Activated T-cell treated with anti-CD3 and anti-CD28 coated beads, Interleukin-2, amount 50 U/mL, for 4 hours (primary cell): ENCODE data around the gene COL6A2. TPM values are rescaled to one million over a fixed set of nuclear protein-coding genes. Genes with fewer than 3 reads are reported as not detected.

Experiments used
- ATAC-seq, 2 donors: fragments of 200-7000 bp; cut with Tn5 transposase; one replicate each; pipeline ENCODE4 v1.10.0; 2021
- DNase-seq: peaks from one replicate; pipeline ENCODE4 v3.0.0-alpha.2; 2020
- H3K27me3 Mint-ChIP-seq: one replicate; pipeline ENCODE4 v1.8.0; 2021; ENCODE audit warnings: low read depth, mixed read lengths
- H3K36me3 Mint-ChIP-seq: one replicate; pipeline ENCODE4 v1.8.0; 2022; ENCODE audit warnings: mixed read lengths; ENCODE audit not compliant: insufficient read depth
- H3K4me1 Mint-ChIP-seq: one replicate; pipeline ENCODE4 v1.8.0; 2021; ENCODE audit warnings: low read depth, mixed read lengths
- H3K4me3 Mint-ChIP-seq: one replicate; pipeline ENCODE4 v1.8.0; 2021; ENCODE audit warnings: mild to moderate bottlenecking, moderate library complexity, mixed read lengths
- H3K9me3 Mint-ChIP-seq: one replicate; pipeline ENCODE4 v1.8.0; 2021; ENCODE audit warnings: mixed read lengths
- total RNA-seq, 3 donors: library from RNA; stranded (reverse); gene quantifications; one replicate each; pipeline ENCODE4 v1.2.1, GENCODE V29; 2021

The COL6A2 gene
- total RNA-seq, 3 donors from 2014 or later, result 4.8 to 7.7 (median 5.7) TPM

- ATAC-seq (no peak), DNase-seq (peak; percentile 2)
- Mint-ChIP-seq H3K9me3 (no peaks in the 10 kb centered on the region), H3K36me3 (no peaks in the 10 kb centered on the region), H3K4me3 (no peak overlapping the region), H3K4me1 (no peaks in the 10 kb centered on the region), H3K27me3 (no peaks in the 10 kb centered on the region)
Observed at GRCh38 chr21:46124926-46125845, 27.3 kb downstream of the COL6A2 start.

DNA sequence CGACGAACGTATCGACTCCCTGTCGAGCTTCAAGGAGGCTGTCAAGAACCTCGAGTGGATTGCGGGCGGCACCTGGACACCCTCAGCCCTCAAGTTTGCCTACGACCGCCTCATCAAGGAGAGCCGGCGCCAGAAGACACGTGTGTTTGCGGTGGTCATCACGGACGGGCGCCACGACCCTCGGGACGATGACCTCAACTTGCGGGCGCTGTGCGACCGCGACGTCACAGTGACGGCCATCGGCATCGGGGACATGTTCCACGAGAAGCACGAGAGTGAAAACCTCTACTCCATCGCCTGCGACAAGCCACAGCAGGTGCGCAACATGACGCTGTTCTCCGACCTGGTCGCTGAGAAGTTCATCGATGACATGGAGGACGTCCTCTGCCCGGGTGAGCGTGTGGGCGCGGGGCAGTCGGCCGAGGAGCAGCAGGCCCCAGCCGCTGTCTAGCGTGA, 28.0 kb downstream of the COL6A2 start:
- H3K4me3 Mint-ChIP-seq, result no peak overlapping the region
- ATAC-seq (no peak), DNase-seq (peak; percentile 3)

GRCh38 chr21:46126309-46127238, 28.7 kb downstream of the COL6A2 start:
- ATAC-seq (peak in 1 of 2 donors; percentile 20), DNase-seq (peak; percentile 3)
- no peak overlapping the region for H3K4me3 Mint-ChIP-seq
- H3K9me3 Mint-ChIP-seq, result no peaks in the 10 kb centered on the region
- H3K36me3 Mint-ChIP-seq, result no peaks in the 10 kb centered on the region
- H3K27me3 Mint-ChIP-seq, result no peaks in the 10 kb centered on the region
- H3K4me1 Mint-ChIP-seq, result no peaks in the 10 kb centered on the region

More for the DNA sequence above, 28.0 kb downstream of the COL6A2 start:
- Mint-ChIP-seq H3K9me3 (no peaks in the 10 kb centered on the region), H3K36me3 (no peaks in the 10 kb centered on the region), H3K27me3 (no peaks in the 10 kb centered on the region), H3K4me1 (no peaks in the 10 kb centered on the region)

DNA sequence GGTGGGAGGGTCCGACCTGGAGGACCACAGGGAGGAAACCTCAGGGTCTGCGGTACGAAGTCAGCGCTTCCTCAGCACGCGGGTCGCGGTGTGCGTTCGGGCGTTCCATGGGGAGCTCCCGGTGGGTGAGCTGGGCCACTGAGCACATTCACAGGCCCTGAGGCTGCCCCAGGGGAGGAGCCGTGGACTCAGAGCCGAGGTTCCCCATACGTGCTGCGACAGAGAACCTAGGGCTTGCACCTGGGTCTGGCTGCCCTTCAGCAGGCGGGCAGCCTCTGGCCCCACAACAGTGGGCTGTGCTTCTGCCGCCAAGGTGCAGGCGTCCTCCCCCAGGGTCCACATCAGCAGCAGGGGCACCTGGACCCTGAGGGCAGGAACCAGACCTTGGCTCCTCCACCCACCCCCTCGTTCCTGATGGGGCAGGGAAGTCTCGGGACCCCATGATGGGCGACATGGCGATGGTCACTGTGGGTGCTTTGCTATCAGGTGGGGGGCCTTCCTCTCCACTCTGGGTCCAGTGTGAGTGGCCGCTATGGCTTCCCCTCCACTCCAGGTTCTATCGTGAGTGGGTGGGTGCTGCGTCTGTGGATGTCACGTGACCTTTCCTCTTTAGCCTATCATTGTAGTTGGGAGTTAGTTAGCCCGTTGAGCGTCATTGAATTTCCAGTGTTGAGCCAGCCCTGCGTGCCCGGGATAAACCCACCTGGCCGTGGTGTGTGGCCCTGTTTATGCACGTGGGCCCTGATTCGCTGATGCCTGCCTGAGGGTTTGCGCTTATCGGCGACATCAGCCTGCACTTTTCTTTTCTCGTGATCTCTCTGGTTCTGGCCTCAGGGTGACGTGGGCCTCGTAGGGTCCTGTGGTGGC, 29.6 kb downstream of the COL6A2 start:
- Mint-ChIP-seq H3K4me1 (no peaks in the 10 kb centered on the region), H3K4me3 (no peak overlapping the region), H3K9me3 (no peaks in the 10 kb centered on the region), H3K36me3 (no peaks in the 10 kb centered on the region), H3K27me3 (no peaks in the 10 kb centered on the region)
- no peak for ATAC-seq
- DNase-seq, result peak; percentile 1

DNA sequence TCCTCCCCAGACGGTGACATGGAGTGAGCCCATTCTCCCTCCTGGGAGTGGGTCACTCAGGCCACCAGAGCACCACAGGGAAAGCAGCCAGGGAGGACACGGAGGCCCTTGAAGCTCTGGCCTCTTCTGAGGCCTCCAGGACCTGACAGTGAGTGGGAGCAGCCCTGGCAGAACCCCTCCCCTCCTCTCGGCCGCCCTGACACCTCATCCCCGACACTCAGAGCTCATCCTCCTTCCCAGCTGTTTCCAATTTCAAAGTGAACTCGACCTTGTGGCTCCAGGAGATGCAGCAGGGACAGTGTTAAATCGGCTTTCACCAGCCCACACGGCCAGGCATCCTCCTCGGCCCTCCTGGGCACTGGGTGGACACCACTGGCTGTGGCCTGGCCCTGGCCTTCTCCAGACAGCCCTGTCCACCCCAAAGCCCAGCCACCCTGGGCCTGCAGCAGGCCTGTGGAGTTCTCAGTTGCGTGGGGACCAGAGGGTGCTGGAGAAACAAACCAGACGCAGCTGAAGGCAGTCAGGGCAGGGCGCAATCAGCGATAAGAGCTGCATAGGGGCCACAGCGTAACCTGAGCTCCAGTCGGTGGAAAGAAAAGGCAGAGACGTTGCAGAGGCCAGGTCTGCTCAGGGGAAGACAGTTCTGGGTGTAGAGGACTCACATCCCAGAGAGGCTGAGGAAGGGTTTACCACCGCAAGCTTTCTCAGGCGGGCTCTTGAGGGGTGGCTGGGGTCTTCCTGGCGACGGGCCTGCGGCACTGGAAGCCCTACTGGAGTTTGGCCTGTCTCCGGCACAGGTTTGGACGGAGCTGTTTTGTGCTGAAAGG, 30.4 kb downstream of the COL6A2 start:
- no peaks in the 10 kb centered on the region for H3K4me1 Mint-ChIP-seq
- no peaks in the 10 kb centered on the region for H3K36me3 Mint-ChIP-seq
- ATAC-seq (no peak), DNase-seq (no peak)
- no peak overlapping the region for H3K4me3 Mint-ChIP-seq
- no peaks in the 10 kb centered on the region for H3K27me3 Mint-ChIP-seq
- H3K9me3 Mint-ChIP-seq, result no peaks in the 10 kb centered on the region

DNA sequence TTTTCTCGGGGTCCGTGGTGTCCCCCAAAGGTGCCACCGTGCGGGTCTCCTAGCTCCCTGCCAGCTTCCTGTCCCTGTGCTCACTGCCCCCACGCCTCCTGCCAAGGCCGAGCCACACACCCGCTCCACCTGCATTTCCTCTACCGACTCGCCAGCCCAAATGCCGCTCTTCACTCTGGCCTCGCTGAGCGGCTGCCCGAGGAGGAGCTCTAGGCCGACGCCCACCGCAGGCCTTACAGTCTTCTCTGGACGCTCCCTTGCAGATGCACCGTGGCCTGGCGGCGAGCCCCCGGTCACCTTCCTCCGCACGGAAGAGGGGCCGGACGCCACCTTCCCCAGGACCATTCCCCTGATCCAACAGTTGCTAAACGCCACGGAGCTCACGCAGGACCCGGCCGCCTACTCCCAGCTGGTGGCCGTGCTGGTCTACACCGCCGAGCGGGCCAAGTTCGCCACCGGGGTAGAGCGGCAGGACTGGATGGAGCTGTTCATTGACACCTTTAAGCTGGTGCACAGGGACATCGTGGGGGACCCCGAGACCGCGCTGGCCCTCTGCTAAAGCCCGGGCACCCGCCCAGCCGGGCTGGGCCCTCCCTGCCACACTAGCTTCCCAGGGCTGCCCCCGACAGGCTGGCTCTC, 31.1 kb downstream of the COL6A2 start:
- no peak for ATAC-seq
- DNase-seq, result no peak
- Mint-ChIP-seq H3K9me3 (no peaks in the 10 kb centered on the region), H3K27me3 (no peaks in the 10 kb centered on the region), H3K4me3 (no peak overlapping the region), H3K36me3 (no peaks in the 10 kb centered on the region), H3K4me1 (no peaks in the 10 kb centered on the region)

GRCh38 chr21:46129846-46130651, 32.1 kb downstream of the COL6A2 start:
- H3K4me3 Mint-ChIP-seq, result no peak overlapping the region
- H3K9me3 Mint-ChIP-seq, result no peaks in the 10 kb centered on the region
- H3K4me1 Mint-ChIP-seq, result no peaks in the 10 kb centered on the region
- no peak for ATAC-seq
- no peaks in the 10 kb centered on the region for H3K27me3 Mint-ChIP-seq
- H3K36me3 Mint-ChIP-seq, result no peaks in the 10 kb centered on the region
- no peak for DNase-seq

DNA sequence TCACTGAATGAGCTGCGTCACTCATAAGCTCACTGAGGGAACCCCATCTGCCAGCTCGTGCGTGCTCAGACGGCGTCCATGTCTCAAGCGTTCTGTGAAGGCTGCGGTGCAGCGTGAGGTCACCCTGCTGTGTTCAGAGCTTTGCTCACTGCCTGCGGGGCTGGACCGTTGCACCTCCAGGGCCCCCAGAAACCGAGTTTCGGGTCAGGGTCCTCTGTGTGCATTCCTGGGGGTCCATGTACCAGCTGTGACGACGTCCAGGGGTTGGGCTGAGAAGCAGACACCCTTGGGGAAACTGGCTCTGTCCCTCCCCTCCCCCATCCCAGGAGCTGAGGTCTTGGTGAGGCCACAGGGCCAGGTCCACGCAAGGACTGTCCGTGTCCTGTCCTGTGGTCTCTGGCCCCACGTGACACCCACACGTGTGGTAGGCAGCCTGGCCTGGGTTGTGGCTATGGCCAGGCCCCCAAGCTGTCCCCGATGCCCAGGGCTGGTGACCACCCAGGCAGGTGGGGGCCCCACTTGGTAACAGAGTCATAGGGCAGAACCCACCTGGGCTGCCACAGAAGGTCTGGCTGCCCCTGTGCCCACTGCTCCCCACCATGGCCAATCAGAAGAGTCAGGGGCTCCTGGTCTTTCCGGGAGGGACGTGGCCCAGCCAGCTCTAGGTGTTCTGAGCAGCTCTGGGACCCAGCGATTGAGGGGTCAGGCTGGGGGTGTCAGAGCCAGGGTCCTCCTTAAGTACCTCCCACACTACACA, 33.1 kb downstream of the COL6A2 start:
- Mint-ChIP-seq H3K9me3 (no peaks in the 10 kb centered on the region), H3K4me3 (no peak overlapping the region), H3K4me1 (no peaks in the 10 kb centered on the region), H3K36me3 (no peaks in the 10 kb centered on the region), H3K27me3 (peaks cover 2% of the 10 kb centered on the region)
- ATAC-seq (no peak), DNase-seq (no peak)

- DNase-seq (no peak), ATAC-seq (no peak)
- Mint-ChIP-seq H3K27me3 (peaks cover 2% of the 10 kb centered on the region), H3K4me3 (no peak overlapping the region), H3K4me1 (no peaks in the 10 kb centered on the region), H3K9me3 (no peaks in the 10 kb centered on the region), H3K36me3 (no peaks in the 10 kb centered on the region)
Observed at GRCh38 chr21:46131588-46131837, 33.6 kb downstream of the COL6A2 start.

GRCh38 chr21:46131838-46132651, 34.1 kb downstream of the COL6A2 start:
- ATAC-seq (no peak), DNase-seq (no peak)
- Mint-ChIP-seq H3K27me3 (peaks cover 2% of the 10 kb centered on the region), H3K4me3 (no peak overlapping the region), H3K36me3 (no peaks in the 10 kb centered on the region), H3K9me3 (no peaks in the 10 kb centered on the region), H3K4me1 (no peaks in the 10 kb centered on the region)

- Mint-ChIP-seq H3K36me3 (no peaks in the 10 kb centered on the region), H3K4me3 (no peak overlapping the region), H3K9me3 (no peaks in the 10 kb centered on the region), H3K27me3 (peaks cover 8% of the 10 kb centered on the region), H3K4me1 (no peaks in the 10 kb centered on the region)
- DNase-seq, result no peak
- no peak for ATAC-seq
Observed at GRCh38 chr21:46135782-46136395, 38.0 kb downstream of the COL6A2 start.
